ENCODE measurements around the gene RTEL1.
"Not testable (repeated sequence)": the region's sequence is repeated elsewhere in the genome, so short reads cannot be mapped to it uniquely, and the experiment has no call there.

Gene RTEL1

GRCh38 chr20:63627751-63628245, 30.3 kb upstream of the RTEL1 start:
- TF ChIP-seq CTCF (IDR thresholded peaks at IDR 0.05; ENCODE audit: low read depth, low read length, missing control alignments): no peak
- in situ Hi-C loops (cut with HindIII; ENCODE audit: low sequenced_read_pairs): no loop called here
- H3K4me3 ChIP-seq (ENCODE audit: low read depth, low read length): peak overlapping the region; percentile 96
- DNase-seq (ENCODE audit: low read depth): no peak

DNA sequence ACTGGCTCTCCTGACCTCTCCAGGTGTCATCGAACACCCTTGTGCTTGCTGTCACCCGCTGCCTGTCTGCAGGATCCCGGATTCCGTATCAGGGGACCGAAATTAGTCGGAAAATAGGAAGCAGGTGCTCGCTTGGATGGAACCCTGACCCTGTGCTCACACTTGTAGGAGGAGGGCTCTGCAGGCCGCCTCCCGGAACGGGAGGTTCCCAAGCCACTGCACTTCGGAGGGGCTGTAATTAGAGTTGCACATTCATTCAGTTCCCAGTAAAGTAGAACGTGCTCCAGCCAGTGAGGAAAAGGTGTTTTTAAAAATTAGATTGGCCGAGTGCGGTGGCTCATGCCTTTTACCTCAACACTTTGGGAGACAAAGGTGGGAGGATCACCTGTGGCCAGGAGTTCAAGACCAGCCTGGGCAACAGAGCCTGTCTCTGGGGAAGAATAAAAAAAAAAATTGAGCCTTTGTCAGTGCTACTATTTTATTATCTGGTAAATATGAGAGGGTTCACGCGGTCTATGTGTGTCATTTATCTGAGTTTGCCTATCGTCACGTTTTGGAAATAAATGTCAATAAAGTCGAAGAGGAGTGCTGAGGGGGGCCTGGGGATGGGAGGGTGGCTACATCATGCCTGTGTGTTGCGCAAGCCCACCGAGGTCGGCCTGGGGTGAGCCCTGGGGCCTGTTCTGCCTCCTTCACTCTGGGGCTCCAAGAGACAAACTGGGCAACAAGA, 29.7 kb upstream of the RTEL1 start:
- no peak for TF ChIP-seq CTCF (IDR thresholded peaks at IDR 0.05; ENCODE audit: low read depth, low read length, missing control alignments)
- no peak for DNase-seq (ENCODE audit: low read depth)
- in situ Hi-C loops (cut with HindIII; ENCODE audit: low sequenced_read_pairs): no loop called here
- H3K4me3 ChIP-seq (ENCODE audit: low read depth, low read length): peak overlapping the region; percentile 96

DNA sequence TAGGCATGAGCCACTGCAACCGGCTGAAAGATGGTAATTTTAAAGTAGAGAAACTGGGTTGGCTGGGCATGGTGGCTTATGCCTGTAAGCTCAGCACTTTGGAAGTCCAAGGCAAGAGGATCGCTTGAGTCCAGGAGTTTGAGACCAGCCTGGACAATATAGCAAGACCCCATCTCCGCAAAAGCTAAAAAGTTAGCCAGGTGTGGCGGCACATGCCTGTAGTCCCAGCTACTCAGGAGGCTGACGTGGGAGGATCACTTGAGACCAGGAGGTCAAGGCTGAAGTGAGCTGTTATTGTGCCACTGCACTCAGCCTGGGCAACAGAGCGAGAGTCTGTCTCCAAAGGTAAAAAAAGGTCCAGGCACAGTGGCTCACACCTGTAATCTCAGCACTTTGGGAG, 27.2 kb upstream of the RTEL1 start:
- H3K4me3 ChIP-seq (ENCODE audit: low read depth, low read length); in situ Hi-C loops (cut with HindIII; ENCODE audit: low sequenced_read_pairs); DNase-seq (ENCODE audit: low read depth): not testable (repeated sequence)

GRCh38 chr20:63631426-63631825, 26.7 kb upstream of the RTEL1 start:
- H3K4me3 ChIP-seq (ENCODE audit: low read depth, low read length); in situ Hi-C loops (cut with HindIII; ENCODE audit: low sequenced_read_pairs); DNase-seq (ENCODE audit: low read depth): not testable (repeated sequence)

GRCh38 chr20:63633732-63634131, 24.4 kb upstream of the RTEL1 start:
- DNase-seq (ENCODE audit: low read depth): no peak
- no peak overlapping the region for H3K4me3 ChIP-seq (ENCODE audit: low read depth, low read length)
- in situ Hi-C loops (cut with HindIII; ENCODE audit: low sequenced_read_pairs): no loop called here
- no peak for TF ChIP-seq CTCF (IDR thresholded peaks at IDR 0.05; ENCODE audit: low read depth, low read length, missing control alignments)

GRCh38 chr20:63635431-63636141, 22.5 kb upstream of the RTEL1 start:
- DNase-seq (ENCODE audit: low read depth): no peak
- in situ Hi-C loops (cut with HindIII; ENCODE audit: low sequenced_read_pairs): no loop called here
- H3K4me3 ChIP-seq (ENCODE audit: low read depth, low read length): no peak overlapping the region
- no peak for TF ChIP-seq CTCF (IDR thresholded peaks at IDR 0.05; ENCODE audit: low read depth, low read length, missing control alignments)

DNA sequence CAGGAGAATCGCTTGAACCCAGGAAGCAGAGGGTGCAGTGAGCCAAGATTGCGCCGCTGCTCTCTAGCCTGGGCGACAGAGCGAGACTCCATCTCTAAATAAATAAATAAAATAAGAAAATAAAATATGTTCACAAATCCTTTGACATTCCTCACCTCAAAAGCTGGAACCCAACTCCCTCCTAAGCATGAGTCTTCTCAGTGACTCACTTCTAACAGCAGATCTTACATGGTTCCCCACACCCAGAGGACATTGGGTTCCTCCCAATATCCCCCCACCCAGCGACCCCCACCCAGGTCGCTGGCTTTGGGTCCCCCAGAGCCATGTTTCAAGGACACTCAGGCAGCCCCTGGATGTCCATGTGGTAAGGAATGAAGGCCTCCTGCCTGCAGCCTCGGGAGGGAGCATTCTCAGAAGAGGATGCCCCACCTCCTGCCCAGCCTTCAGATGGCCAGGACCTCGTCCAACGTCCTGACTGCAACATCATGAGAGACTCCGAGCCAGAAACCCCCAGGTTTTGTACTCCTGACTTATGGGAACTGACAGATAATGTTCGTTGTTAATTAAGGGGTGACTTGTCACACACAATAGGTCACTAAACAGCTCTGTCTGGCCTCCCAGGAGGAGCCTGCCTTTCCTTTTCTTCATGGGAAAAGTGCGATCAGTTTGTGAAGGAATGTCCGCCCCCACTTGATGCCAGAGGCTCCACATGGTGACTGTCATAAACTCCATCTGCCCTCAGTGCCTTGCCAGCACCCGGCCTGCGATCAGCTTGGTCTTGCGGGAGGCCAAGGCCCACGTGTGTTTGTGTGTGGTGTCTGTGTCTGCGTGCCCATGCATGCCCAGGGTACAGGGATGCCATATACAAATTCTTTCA, 21.1 kb upstream of the RTEL1 start:
- H3K4me3 ChIP-seq (ENCODE audit: low read depth, low read length): no peak overlapping the region
- no peak for TF ChIP-seq CTCF (IDR thresholded peaks at IDR 0.05; ENCODE audit: low read depth, low read length, missing control alignments)
- in situ Hi-C loops (cut with HindIII; ENCODE audit: low sequenced_read_pairs): no loop called here
- no peak for DNase-seq (ENCODE audit: low read depth)

Measured in astrocyte of the cerebellum (primary cell).